CD8-positive, alpha-beta memory T cell (primary cell): ENCODE measurements around the gene DUSP15. TPM values are rescaled to one million over a fixed set of nuclear protein-coding genes. Genes with fewer than 3 reads are reported as not detected.

Experiments
- CTCF ChIA-PET: fragments of 350-600 bp; sonication (Branson Sonifier 250); formaldehyde crosslinking; loops from one replicate; lab custom pipeline; 2021; ENCODE audit warnings: antibody characterized with exemption; lab: Charles Lee
- POLR2A ChIA-PET: fragments of 350-600 bp; sonication (Branson Sonifier 250); formaldehyde crosslinking; loops from one replicate; lab custom pipeline; 2021; ENCODE audit warnings: antibody characterized with exemption; lab: Charles Lee
- DNase-seq, 5 donors: peaks; one replicate each; pipeline versions ENCODE4 v3.0.0 to v3.0.0-alpha.2; 2020 to 2022; ENCODE audit warnings: mixed read lengths in 1 of 5
- H3K27ac ChIP-seq: one replicate; pipeline ENCODE4 v1.7.0; 2013; ENCODE audit warnings: low read depth, mild to moderate bottlenecking, low read length, moderate library complexity
- H3K27me3 ChIP-seq: 2 replicates; pipeline ENCODE4 v1.7.0; 2013; ENCODE audit warnings: low read length, mild to moderate bottlenecking; ENCODE audit not compliant: insufficient read depth, poor library complexity, severe bottlenecking
- H3K36me3 ChIP-seq: 2 replicates; pipeline ENCODE4 v1.7.0; 2013; ENCODE audit warnings: mild to moderate bottlenecking, low read length, moderate library complexity; ENCODE audit not compliant: insufficient read depth
- H3K4me1 ChIP-seq: 2 replicates; pipeline ENCODE4 v1.7.0; 2013; ENCODE audit warnings: mild to moderate bottlenecking, low read length, moderate library complexity; ENCODE audit not compliant: insufficient read depth
- H3K4me3 ChIP-seq: 2 replicates; pipeline ENCODE4 v1.7.0; 2013; ENCODE audit warnings: mild to moderate bottlenecking, low read length
- H3K9me3 ChIP-seq: 2 replicates; pipeline ENCODE4 v1.7.0; 2013; ENCODE audit warnings: mild to moderate bottlenecking, low read length
- H3K27ac Mint-ChIP-seq, 8 donors: one replicate each; pipeline ENCODE4 v1.8.0; 2020 to 2021; ENCODE audit warnings: mixed read lengths in 8 of 8, mild to moderate bottlenecking in 6 of 8, inconsistent platforms in 3 of 8, moderate library complexity in 3 of 8
- H3K27me3 Mint-ChIP-seq, 2 donors: one replicate each; pipeline ENCODE4 v1.8.0; 2020 to 2021; ENCODE audit warnings: mixed read lengths in 2 of 2, mild to moderate bottlenecking in 1 of 2, moderate library complexity in 1 of 2
- H3K36me3 Mint-ChIP-seq, 3 donors: one replicate each; pipeline ENCODE4 v1.8.0; 2020 to 2021; ENCODE audit warnings: mixed read lengths in 3 of 3, inconsistent platforms in 1 of 3, mild to moderate bottlenecking in 1 of 3
- H3K4me1 Mint-ChIP-seq, 3 donors: one replicate each; pipeline ENCODE4 v1.8.0; 2020 to 2021; ENCODE audit warnings: mixed read lengths in 3 of 3, inconsistent platforms in 1 of 3, mild to moderate bottlenecking in 1 of 3
- H3K4me3 Mint-ChIP-seq, 7 donors: one replicate each; pipeline ENCODE4 v1.8.0; 2020 to 2021; ENCODE audit warnings: mixed read lengths in 7 of 7, mild to moderate bottlenecking in 6 of 7, moderate library complexity in 4 of 7, inconsistent platforms in 2 of 7
- H3K9me3 Mint-ChIP-seq, 5 donors: one replicate each; pipeline ENCODE4 v1.8.0; 2020 to 2022; ENCODE audit warnings: mixed read lengths in 5 of 5, mild to moderate bottlenecking in 3 of 5, moderate library complexity in 2 of 5, inconsistent platforms in 1 of 5
- polyA plus RNA-seq: library from polyadenylated mRNA; unstranded; fragments of 300-500 nt; fragmentation: Illumina TruSeq; gene quantifications from one replicate; pipeline ENCODE4 v1.2.3, GENCODE V29; 2021
- total RNA-seq, 2 experiments: library from RNA; stranded (reverse); gene quantifications; one replicate each; pipeline ENCODE4 v1.2.3, GENCODE V29; 2021

DUSP15 gene
- total and polyA plus RNA-seq, 3 experiments from 2014 or later = not detected

- peak; percentile 59 to 89 (median 72) for DNase-seq
- Histone ChIP-seq H3K27me3 (no peaks in the 10 kb centered on the region), H3K9me3 (no peaks in the 10 kb centered on the region), H3K27ac (no peak overlapping the region), H3K4me3 (peak overlapping the region; percentile 76), H3K36me3 (no peaks in the 10 kb centered on the region), H3K4me1 (peaks cover 4% of the 10 kb centered on the region)
- Mint-ChIP-seq H3K36me3 (peaks cover 0 to 4% (median 0%) of the 10 kb centered on the region in 3 donors), H3K27ac (peak overlapping the region; percentile 68 to 93 (median 84)), H3K4me3 (peak overlapping the region; percentile 84 to 97 (median 93)), H3K9me3 (no peaks in the 10 kb centered on the region), H3K4me1 (peaks cover 10 to 14% (median 14%) of the 10 kb centered on the region in 3 donors), H3K27me3 (peaks cover 7 to 11% of the 10 kb centered on the region in 2 donors)
- ChIA-PET POLR2A (interaction anchor here (0.7 to 1.2 kb wide), 2 partner anchors 42 to 73 kb away, joined by 5 read pairs; partner anchors contain the start of gene PDRG1), CTCF (interaction anchor here (1.0 to 2.2 kb wide), 4 partner anchors 10 to 72 kb away, joined by 3 to 6 read pairs (median 4); partner anchors contain the start of gene PDRG1)
These were observed 9.0 kb upstream of the DUSP15 start for GRCh38 chr20:31879143-31879987.

GRCh38 chr20:31877684-31878083 lies 7.4 kb upstream of the DUSP15 start:
- Mint-ChIP-seq H3K9me3 (no peaks in the 10 kb centered on the region), H3K27me3 (peaks cover 8 to 17% of the 10 kb centered on the region in 2 donors), H3K27ac (no peak overlapping the region), H3K36me3 (peaks cover 0 to 4% (median 0%) of the 10 kb centered on the region in 3 donors), H3K4me3 (peak overlapping the region in 1 of 7 donors; percentile 58), H3K4me1 (peaks cover 10 to 14% (median 14%) of the 10 kb centered on the region in 3 donors)
- no peak for DNase-seq
- no peak overlapping the region for H3K4me3 ChIP-seq
- ChIA-PET POLR2A (no interaction called here), CTCF (no interaction called here)
- no peaks in the 10 kb centered on the region for H3K27me3 ChIP-seq
- peaks cover 4% of the 10 kb centered on the region for H3K4me1 ChIP-seq
- no peaks in the 10 kb centered on the region for H3K9me3 ChIP-seq
- H3K27ac ChIP-seq = no peak overlapping the region
- H3K36me3 ChIP-seq = no peaks in the 10 kb centered on the region

DNA sequence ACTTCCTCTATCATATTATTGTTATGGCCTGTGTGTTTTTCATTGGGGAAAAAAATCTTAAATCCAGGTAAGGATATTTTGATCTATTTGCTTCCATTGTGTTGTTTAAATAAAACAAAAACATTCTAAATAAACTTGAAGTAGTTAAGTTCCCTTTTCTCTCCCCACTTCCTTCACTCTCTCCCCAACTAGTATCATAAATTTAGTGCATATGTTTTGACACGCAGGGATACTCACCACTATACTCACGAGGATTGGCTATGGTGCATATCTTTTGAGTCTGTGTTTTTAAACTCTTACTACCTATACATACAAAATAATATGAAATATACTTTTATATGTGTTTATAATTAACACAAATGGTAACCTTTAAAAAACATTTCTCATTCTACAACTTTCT lies 5.3 kb upstream of the DUSP15 start:
- peaks cover 12 to 18% (median 13%) of the 10 kb centered on the region in 3 donors for H3K4me1 Mint-ChIP-seq
- Histone ChIP-seq H3K4me3 (no peak overlapping the region), H3K9me3 (no peaks in the 10 kb centered on the region), H3K27ac (no peak overlapping the region), H3K4me1 (peaks cover 9% of the 10 kb centered on the region), H3K36me3 (no peaks in the 10 kb centered on the region), H3K27me3 (peaks cover 9% of the 10 kb centered on the region)
- H3K9me3 Mint-ChIP-seq = no peaks in the 10 kb centered on the region
- ChIA-PET CTCF (no interaction called here), POLR2A (no interaction called here)
- H3K36me3 Mint-ChIP-seq = peaks cover 0 to 4% (median 0%) of the 10 kb centered on the region in 3 donors
- DNase-seq = no peak
- H3K4me3 Mint-ChIP-seq = no peak overlapping the region
- H3K27me3 Mint-ChIP-seq = peaks cover 23 to 26% of the 10 kb centered on the region in 2 donors
- H3K27ac Mint-ChIP-seq = no peak overlapping the region

DNA sequence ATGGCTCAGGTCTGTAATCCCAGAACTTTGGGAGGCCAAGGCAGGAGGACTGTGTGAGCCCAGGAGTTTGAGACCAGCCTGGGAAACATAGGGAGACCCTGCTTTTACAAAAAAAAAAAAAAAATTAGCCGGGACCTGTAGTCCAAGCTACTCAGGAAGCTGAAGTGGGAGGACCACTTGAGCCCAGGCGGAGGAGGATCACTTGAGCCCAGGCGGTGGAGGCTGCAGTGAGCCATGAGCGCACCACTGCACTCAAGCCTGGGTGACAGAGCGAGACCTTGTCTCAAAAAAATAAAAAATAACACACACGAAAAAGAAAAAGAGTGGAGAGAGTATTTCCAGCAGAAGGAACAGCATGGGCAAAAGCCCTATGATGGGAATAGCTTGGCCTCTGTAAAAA lies 2.1 kb upstream of the DUSP15 start:
- Histone ChIP-seq H3K4me1 (peaks cover 11% of the 10 kb centered on the region), H3K27ac (no peak overlapping the region), H3K27me3 (peaks cover 24% of the 10 kb centered on the region), H3K9me3 (no peaks in the 10 kb centered on the region), H3K4me3 (no peak overlapping the region), H3K36me3 (no peaks in the 10 kb centered on the region)
- Mint-ChIP-seq H3K36me3 (peaks cover 0 to 2% (median 0%) of the 10 kb centered on the region in 3 donors), H3K4me3 (no peak overlapping the region), H3K27ac (no peak overlapping the region), H3K27me3 (peaks cover 38 to 41% of the 10 kb centered on the region in 2 donors), H3K9me3 (peaks cover 0 to 3% (median 0%) of the 10 kb centered on the region in 5 donors), H3K4me1 (peaks cover 9 to 15% (median 14%) of the 10 kb centered on the region in 3 donors)
- CTCF ChIA-PET = interaction anchor here (1.2 to 1.3 kb wide), 3 partner anchors 20 to 79 kb away, joined by 3 to 5 read pairs (median 5); partner anchors contain the start of gene PDRG1
- POLR2A ChIA-PET = no interaction called here
- DNase-seq = no peak

DNA sequence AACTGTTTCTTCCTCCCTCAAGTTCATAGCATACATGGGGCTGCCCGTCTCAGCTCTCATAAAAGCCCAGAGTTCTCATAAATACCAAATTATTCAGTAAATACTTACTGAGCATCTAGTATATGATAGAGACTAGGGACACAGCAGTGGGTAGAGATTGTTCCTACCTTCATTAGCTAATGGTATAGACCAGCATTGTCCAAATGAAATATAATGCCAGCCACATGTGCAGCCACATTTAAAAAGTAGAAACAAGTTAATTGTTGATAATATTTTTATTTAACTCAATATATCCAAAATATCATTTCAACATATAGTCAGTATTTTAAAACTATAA lies 1.3 kb upstream of the DUSP15 start:
- POLR2A ChIA-PET = no interaction called here
- no peak overlapping the region for H3K4me3 Mint-ChIP-seq
- H3K9me3 ChIP-seq = no peaks in the 10 kb centered on the region
- CTCF ChIA-PET = interaction anchor here (1.3 kb wide), 2 partner anchors 19 to 41 kb away, joined by 3 to 5 read pairs; no protein-coding TSS in a partner anchor
- no peak for DNase-seq
- H3K27me3 Mint-ChIP-seq = peaks cover 38 to 43% of the 10 kb centered on the region in 2 donors
- no peak overlapping the region for H3K27ac Mint-ChIP-seq
- peaks cover 11% of the 10 kb centered on the region for H3K4me1 ChIP-seq
- H3K4me1 Mint-ChIP-seq = peaks cover 9 to 15% (median 14%) of the 10 kb centered on the region in 3 donors
- no peaks in the 10 kb centered on the region for H3K36me3 ChIP-seq
- H3K4me3 ChIP-seq = no peak overlapping the region
- H3K27me3 ChIP-seq = peaks cover 24% of the 10 kb centered on the region
- H3K27ac ChIP-seq = no peak overlapping the region
- peaks cover 0 to 2% (median 0%) of the 10 kb centered on the region in 3 donors for H3K36me3 Mint-ChIP-seq
- peaks cover 0 to 3% (median 0%) of the 10 kb centered on the region in 5 donors for H3K9me3 Mint-ChIP-seq

- Mint-ChIP-seq H3K27me3 (peaks cover 38 to 43% of the 10 kb centered on the region in 2 donors), H3K27ac (peak overlapping the region in 3 of 8 donors; percentile 16 to 80 (median 49)), H3K36me3 (peaks cover 0 to 2% (median 0%) of the 10 kb centered on the region in 3 donors), H3K4me1 (peaks cover 9 to 15% (median 14%) of the 10 kb centered on the region in 3 donors), H3K4me3 (peak overlapping the region; percentile 60 to 88 (median 79)), H3K9me3 (peaks cover 0 to 3% (median 0%) of the 10 kb centered on the region in 5 donors)
- no peak for DNase-seq
- Histone ChIP-seq H3K9me3 (no peaks in the 10 kb centered on the region), H3K4me1 (peaks cover 11% of the 10 kb centered on the region), H3K27ac (no peak overlapping the region), H3K36me3 (no peaks in the 10 kb centered on the region), H3K4me3 (no peak overlapping the region), H3K27me3 (peaks cover 24% of the 10 kb centered on the region)
- POLR2A ChIA-PET = no interaction called here
- CTCF ChIA-PET = interaction anchor here (1.3 to 1.4 kb wide), 3 partner anchors 18 to 81 kb away, joined by 3 to 5 read pairs (median 3); partner anchors contain the start of gene PDRG1
These were observed 645 bp upstream of the DUSP15 start for GRCh38 chr20:31870726-31871617.

GRCh38 chr20:31869673-31869941 lies 720 bp downstream of the DUSP15 start:
- DNase-seq = no peak
- Histone ChIP-seq H3K27ac (no peak overlapping the region), H3K4me1 (peaks cover 11% of the 10 kb centered on the region), H3K27me3 (peaks cover 24% of the 10 kb centered on the region), H3K9me3 (no peaks in the 10 kb centered on the region), H3K36me3 (no peaks in the 10 kb centered on the region), H3K4me3 (peak overlapping the region; percentile 32)
- CTCF ChIA-PET = interaction anchor here (1.4 kb wide), 1 partner anchor 82 kb away, joined by 3 read pairs; the partner anchor contains the start of gene PDRG1
- H3K4me3 Mint-ChIP-seq = peak overlapping the region; percentile 77 to 91 (median 88)
- H3K9me3 Mint-ChIP-seq = peaks cover 0 to 3% (median 0%) of the 10 kb centered on the region in 5 donors
- POLR2A ChIA-PET = no interaction called here
- peaks cover 9 to 15% (median 14%) of the 10 kb centered on the region in 3 donors for H3K4me1 Mint-ChIP-seq
- peak overlapping the region in 4 of 8 donors; percentile 49 to 82 (median 58) for H3K27ac Mint-ChIP-seq
- peaks cover 0 to 2% (median 0%) of the 10 kb centered on the region in 3 donors for H3K36me3 Mint-ChIP-seq
- H3K27me3 Mint-ChIP-seq = peaks cover 36 to 43% of the 10 kb centered on the region in 2 donors
